ENCODE results near the gene ZSWIM4. TPM values are rescaled to one million over a fixed set of nuclear protein-coding genes. Genes with fewer than 3 reads are reported as not detected.

ZSWIM4 gene
- total RNA-seq, 2 experiments from 2014 or later = 5.6 to 5.8 TPM

- ChIA-PET CTCF (no interaction called here), POLR2A (no interaction called here)
- Mint-ChIP-seq H3K36me3 (ENCODE audit: low read depth) (no peaks in the 10 kb centered on the region), H3K9me3 (ENCODE audit: low read depth) (no peaks in the 10 kb centered on the region), H3K4me3 (peak overlapping the region; percentile 54), H3K27ac (no peak overlapping the region), H3K27me3 (peaks cover 36% of the 10 kb centered on the region), H3K4me1 (peaks cover 26% of the 10 kb centered on the region)
- ATAC-seq = no peak
- intact Hi-C loops (cut with DNase I, micrococcal nuclease) = no loop called here
- no peak for DNase-seq
Measured at GRCh38 chr19:13866463-13867046, 71.3 kb downstream of the ZSWIM4 start.

- no peak for DNase-seq
- no peak for ATAC-seq
- Mint-ChIP-seq H3K27ac (no peak overlapping the region), H3K4me1 (peaks cover 14% of the 10 kb centered on the region), H3K4me3 (no peak overlapping the region), H3K36me3 (ENCODE audit: low read depth) (no peaks in the 10 kb centered on the region), H3K27me3 (peaks cover 33% of the 10 kb centered on the region), H3K9me3 (ENCODE audit: low read depth) (no peaks in the 10 kb centered on the region)
- CTCF ChIA-PET = interaction anchor here (0.6 kb wide), 2 partner anchors 328 to 588 kb away, joined by 3 read pairs; no protein-coding TSS in a partner anchor
- POLR2A ChIA-PET = no interaction called here
- intact Hi-C loops (cut with DNase I, micrococcal nuclease) = no loop called here
Measured at GRCh38 chr19:13868663-13869062, 73.4 kb downstream of the ZSWIM4 start.

GRCh38 chr19:13869281-13869680, 74.0 kb downstream of the ZSWIM4 start:
- intact Hi-C loops (cut with DNase I, micrococcal nuclease) = no loop called here
- no peaks in the 10 kb centered on the region for H3K36me3 Mint-ChIP-seq (ENCODE audit: low read depth)
- H3K27ac Mint-ChIP-seq = no peak overlapping the region
- peaks cover 12% of the 10 kb centered on the region for H3K4me1 Mint-ChIP-seq
- no peak for ATAC-seq
- POLR2A ChIA-PET = no interaction called here
- H3K9me3 Mint-ChIP-seq (ENCODE audit: low read depth) = no peaks in the 10 kb centered on the region
- CTCF ChIA-PET = interaction anchor here (0.6 kb wide), 2 partner anchors 327 to 587 kb away, joined by 3 read pairs; no protein-coding TSS in a partner anchor
- H3K4me3 Mint-ChIP-seq = no peak overlapping the region
- peaks cover 27% of the 10 kb centered on the region for H3K27me3 Mint-ChIP-seq
- DNase-seq = no peak

GRCh38 chr19:13870873-13871272, 75.6 kb downstream of the ZSWIM4 start:
- DNase-seq = no peak
- POLR2A ChIA-PET = no interaction called here
- H3K36me3 Mint-ChIP-seq (ENCODE audit: low read depth) = no peaks in the 10 kb centered on the region
- peaks cover 7% of the 10 kb centered on the region for H3K4me1 Mint-ChIP-seq
- H3K27ac Mint-ChIP-seq = no peak overlapping the region
- no peak overlapping the region for H3K4me3 Mint-ChIP-seq
- intact Hi-C loops (cut with DNase I, micrococcal nuclease) = no loop called here
- no peaks in the 10 kb centered on the region for H3K9me3 Mint-ChIP-seq (ENCODE audit: low read depth)
- H3K27me3 Mint-ChIP-seq = peaks cover 24% of the 10 kb centered on the region
- no peak for ATAC-seq
- CTCF ChIA-PET = interaction anchor here (0.7 to 2.7 kb wide), 3 partner anchors 9 to 206 kb away, joined by 3 to 13 read pairs (median 3); no protein-coding TSS in a partner anchor

- Mint-ChIP-seq H3K4me1 (peaks cover 3% of the 10 kb centered on the region), H3K36me3 (ENCODE audit: low read depth) (no peaks in the 10 kb centered on the region), H3K27me3 (peaks cover 15% of the 10 kb centered on the region), H3K9me3 (ENCODE audit: low read depth) (no peaks in the 10 kb centered on the region), H3K4me3 (peak overlapping the region; percentile 46), H3K27ac (no peak overlapping the region)
- ATAC-seq (no peak), DNase-seq (no peak)
- intact Hi-C loops (cut with DNase I, micrococcal nuclease) = no loop called here
- ChIA-PET POLR2A (interaction anchor here (0.7 kb wide), 1 partner anchor 10 kb away, joined by 3 read pairs; no protein-coding TSS in a partner anchor), CTCF (interaction anchor here (1.3 to 2.7 kb wide), 6 partner anchors 10 to 239 kb away, joined by 3 to 13 read pairs (median 4); partner anchors contain the start of gene MISP3)
Measured at GRCh38 chr19:13872339-13872694, 77.1 kb downstream of the ZSWIM4 start.

GRCh38 chr19:13872695-13873389, 77.6 kb downstream of the ZSWIM4 start:
- CTCF ChIA-PET = interaction anchor here (1.3 to 2.7 kb wide), 5 partner anchors 11 to 239 kb away, joined by 3 to 13 read pairs (median 5); partner anchors contain the start of gene MISP3
- peaks cover 3% of the 10 kb centered on the region for H3K4me1 Mint-ChIP-seq

GRCh38 chr19:13873834-13874515, 78.7 kb downstream of the ZSWIM4 start:
- H3K4me1 Mint-ChIP-seq = no peaks in the 10 kb centered on the region
- no peak for ATAC-seq
- H3K27ac Mint-ChIP-seq = no peak overlapping the region
- peaks cover 7% of the 10 kb centered on the region for H3K27me3 Mint-ChIP-seq
- ChIA-PET CTCF (interaction anchor here (1.6 kb wide), 1 partner anchor 17 kb away, joined by 6 read pairs; no protein-coding TSS in a partner anchor), POLR2A (no interaction called here)
- H3K36me3 Mint-ChIP-seq (ENCODE audit: low read depth) = no peaks in the 10 kb centered on the region
- DNase-seq = no peak
- H3K9me3 Mint-ChIP-seq (ENCODE audit: low read depth) = no peaks in the 10 kb centered on the region
- no peak overlapping the region for H3K4me3 Mint-ChIP-seq
- intact Hi-C loops (cut with DNase I, micrococcal nuclease) = no loop called here

More at GRCh38 chr19:13872695-13873389, 77.6 kb downstream of the ZSWIM4 start:
- H3K27me3 Mint-ChIP-seq = peaks cover 10% of the 10 kb centered on the region
- POLR2A ChIA-PET = interaction anchor here (0.7 kb wide), 2 partner anchors 9 to 20 kb away, joined by 3 to 4 read pairs; no protein-coding TSS in a partner anchor
- DNase-seq = peak; percentile 51
- no peaks in the 10 kb centered on the region for H3K9me3 Mint-ChIP-seq (ENCODE audit: low read depth)
- no peaks in the 10 kb centered on the region for H3K36me3 Mint-ChIP-seq (ENCODE audit: low read depth)
- H3K4me3 Mint-ChIP-seq = peak overlapping the region; percentile 46
- intact Hi-C loops (cut with DNase I, micrococcal nuclease) = no loop called here
- H3K27ac Mint-ChIP-seq = no peak overlapping the region
- peak; percentile 63 for ATAC-seq

GRCh38 chr19:13875824-13876223, 80.6 kb downstream of the ZSWIM4 start:
- CTCF ChIA-PET = interaction anchor here (0.5 to 1.0 kb wide), 3 partner anchors 199 to 261 kb away, joined by 3 read pairs; partner anchors contain the start of gene ASF1B

GRCh38 chr19:13876834-13877233, 81.6 kb downstream of the ZSWIM4 start, which contains the start of gene NANOS3:
Gene NANOS3, plus strand, starts transcription at chr19:13877134. Its CDS starts 115 bp downstream, at chr19:13877249.
- Mint-ChIP-seq H3K27me3 (peaks cover 5% of the 10 kb centered on the region), H3K9me3 (ENCODE audit: low read depth) (no peaks in the 10 kb centered on the region), H3K27ac (no peak within 1 kb of the TSS), H3K4me3 (no peak within 1 kb of the TSS), H3K36me3 (ENCODE audit: low read depth) (no peaks in the 10 kb centered on the region), H3K4me1 (peaks cover 19% of the 10 kb centered on the region)
- intact Hi-C loops (cut with DNase I, micrococcal nuclease) = no loop called here
- DNase-seq = no peak
- no peak for ATAC-seq
- CTCF ChIA-PET = no interaction called here
- POLR2A ChIA-PET = no interaction called here

More at GRCh38 chr19:13875824-13876223, 80.6 kb downstream of the ZSWIM4 start:
- Mint-ChIP-seq H3K36me3 (ENCODE audit: low read depth) (no peaks in the 10 kb centered on the region), H3K4me1 (peaks cover 9% of the 10 kb centered on the region), H3K9me3 (ENCODE audit: low read depth) (no peaks in the 10 kb centered on the region), H3K27me3 (peaks cover 5% of the 10 kb centered on the region), H3K27ac (no peak overlapping the region), H3K4me3 (no peak overlapping the region)
- ATAC-seq = no peak
- no peak for DNase-seq
- intact Hi-C loops (cut with DNase I, micrococcal nuclease) = no loop called here
- POLR2A ChIA-PET = no interaction called here

GRCh38 chr19:13877303-13877702, 82.1 kb downstream of the ZSWIM4 start:
- CTCF ChIA-PET = interaction anchor here (0.7 to 0.9 kb wide), 2 partner anchors 192 to 204 kb away, joined by 3 to 4 read pairs; no protein-coding TSS in a partner anchor
- ATAC-seq (no peak), DNase-seq (no peak)
- Mint-ChIP-seq H3K4me1 (peaks cover 24% of the 10 kb centered on the region), H3K9me3 (ENCODE audit: low read depth) (no peaks in the 10 kb centered on the region), H3K27me3 (peaks cover 5% of the 10 kb centered on the region), H3K36me3 (ENCODE audit: low read depth) (no peaks in the 10 kb centered on the region), H3K27ac (no peak overlapping the region), H3K4me3 (no peak overlapping the region)
- intact Hi-C loops (cut with DNase I, micrococcal nuclease) = no loop called here
- POLR2A ChIA-PET = no interaction called here
